ENCODE data around the gene MANEA. TPM values are rescaled to one million over a fixed set of nuclear protein-coding genes. Genes with fewer than 3 reads are reported as not detected.

Gene MANEA
- total and polyA plus RNA-seq, 10 of the 15 experiments (the other 5 are each of a cell fraction or from before 2014, with no cell fraction given): 5.8 to 19.5 (median 12.5) TPM

DNA sequence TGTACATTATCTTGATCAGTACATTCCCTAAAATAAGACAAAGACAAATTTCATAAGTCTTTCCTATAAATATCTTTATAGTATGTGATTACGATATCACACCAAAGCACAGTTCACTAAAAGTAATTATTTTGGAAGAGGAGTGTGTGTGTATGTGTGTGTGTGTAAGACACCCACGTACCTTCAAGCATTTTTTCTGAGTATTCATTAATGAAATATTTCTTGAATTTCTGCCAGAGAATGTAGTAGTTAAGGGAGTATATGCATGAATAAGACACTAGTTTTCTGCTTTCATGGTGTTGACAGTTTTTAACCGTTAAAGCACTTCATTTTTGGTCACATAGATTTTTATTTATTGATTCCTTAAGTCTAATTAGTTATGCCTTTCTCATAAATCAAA is 36.8 kb downstream of the MANEA start:
- no TSS peak for BruUV-seq (replicated peaks)
- no peak for FAIRE-seq
- TF ChIP-seq ZBTB4 (CRISPR knock-in tag; IDR thresholded peaks at IDR 0.05) (no peak), ZBED1 (IDR thresholded peaks at IDR 0.05; ENCODE audit: borderline replicate concordance) (no peak), SREBF2 (IDR thresholded peaks at IDR 0.05; ENCODE audit: low read length) (no peak), IKZF2 (IDR thresholded peaks at IDR 0.05) (no peak), PRDM15 (CRISPR knock-in tag; IDR thresholded peaks at IDR 0.05) (no peak), PBX3 (IDR thresholded peaks at IDR 0.05; ENCODE audit: insufficient replicate concordance, low read depth, low read length) (no peak), ZNF622 (IDR thresholded peaks at IDR 0.05) (no peak), SRF (IDR thresholded peaks at IDR 0.05; ENCODE audit: low read depth in 2 of 2, low read length in 2 of 2) (no peak), ASH2L (IDR thresholded peaks at IDR 0.05; ENCODE audit: borderline replicate concordance, low read depth) (no peak), CEBPB (IDR thresholded peaks at IDR 0.05; ENCODE audit: borderline replicate concordance in 1 of 2, low read depth in 2 of 2, low read length in 2 of 2) (no peak), CBX5 (IDR thresholded peaks at IDR 0.05; ENCODE audit: low read depth) (no peak), ZNF274 (IDR thresholded peaks at IDR 0.05; ENCODE audit: insufficient read depth, insufficient read length) (no peak)
- TF ChIP-seq, protein P1, sequence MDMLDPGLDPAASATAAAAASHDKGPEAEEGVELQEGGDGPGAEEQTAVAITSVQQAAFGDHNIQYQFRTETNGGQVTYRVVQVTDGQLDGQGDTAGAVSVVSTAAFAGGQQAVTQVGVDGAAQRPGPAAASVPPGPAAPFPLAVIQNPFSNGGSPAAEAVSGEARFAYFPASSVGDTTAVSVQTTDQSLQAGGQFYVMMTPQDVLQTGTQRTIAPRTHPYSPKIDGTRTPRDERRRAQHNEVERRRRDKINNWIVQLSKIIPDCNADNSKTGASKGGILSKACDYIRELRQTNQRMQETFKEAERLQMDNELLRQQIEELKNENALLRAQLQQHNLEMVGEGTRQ (IDR thresholded peaks at IDR 0.05; ENCODE audit: borderline replicate concordance, low read depth, low read length): no peak

More for the DNA sequence above, 36.8 kb downstream of the MANEA start:
- intact Hi-C loops (cut with micrococcal nuclease; ENCODE audit: unreplicated experiment): no loop called here
- Histone ChIP-seq H3K36me3 (ENCODE audit: control insufficient read depth in 2 of 2, insufficient read depth in 2 of 2, low read length in 1 of 2) (no peaks in the 10 kb centered on the region), H3K27me3 (replicated peaks in 1 of 2; ENCODE audit: control insufficient read depth in 2 of 2, insufficient read depth in 2 of 2, low read length in 1 of 2) (no peaks in the 10 kb centered on the region), H3K79me2 (ENCODE audit: control insufficient read depth, insufficient read depth, low read length) (no peaks in the 10 kb centered on the region), H2AFZ (ENCODE audit: control insufficient read depth, low read depth, low read length) (no peak overlapping the region), H3K9me3 (replicated peaks; ENCODE audit: control insufficient read depth, insufficient read depth, low read length) (no peaks in the 10 kb centered on the region), H3K4me2 (ENCODE audit: control insufficient read depth, insufficient read depth) (no peak overlapping the region), H3K4me1 (ENCODE audit: control insufficient read depth, insufficient read depth, low read length) (no peaks in the 10 kb centered on the region), H4K20me1 (ENCODE audit: control insufficient read depth, insufficient read depth) (no peaks in the 10 kb centered on the region), H3K9ac (ENCODE audit: control insufficient read depth, insufficient read depth, low read length) (no peak overlapping the region), H3K4me3 (no peak overlapping the region), H3K27ac (ENCODE audit: control insufficient read depth, insufficient read depth) (no peak overlapping the region)
- ChIA-PET CTCF (no interaction called here), POLR2A (no interaction called here), SMC1A (ENCODE audit: uncharacterized antibody, unreplicated experiment) (interaction anchor here (0.6 to 0.7 kb wide), 2 partner anchors 369 to 845 kb away, joined by 3 read pairs; no protein-coding TSS in a partner anchor), RAD21 (ENCODE audit: unreplicated experiment) (no interaction called here)
- no peak for DNase-seq (ENCODE audit: low read depth, low spot score)
- ATAC-seq: no peak
- in situ Hi-C loops (cut with MboI): no loop called here
- WGBS (ENCODE audit: insufficient coverage, insufficient replicate concordance, low lambda C conversion rate, missing lambda C conversion rate): 72% methylated on average over 3 of the region's 3 CpGs
